Right lung (tissue), 5 donors: ENCODE data around the gene DGKB. TPM values are rescaled to one million over a fixed set of nuclear protein-coding genes. Genes with fewer than 3 reads are reported as not detected.
"Not testable (repeated sequence)": the region's sequence is repeated elsewhere in the genome, so short reads cannot be mapped to it uniquely, and the experiment has no call there.

Experiments used
- DNase-seq, 2 donors: peaks; one replicate each; pipeline ENCODE4 v3.0.0-alpha.2; 2013
- polyA plus RNA-seq, 5 donors: library from polyadenylated mRNA; unstranded; fragments of 120-200 nt; gene quantifications; one replicate each; pipeline versions ENCODE4 v1.2.1 to v1.2.3, GENCODE V29; 2013; ENCODE audit warnings: inconsistent platforms in 1 of 5, low replicate concordance in 1 of 5; ENCODE audit not compliant: insufficient read length in 5 of 5, insufficient read depth in 1 of 5

DGKB gene
- polyA plus RNA-seq, 5 donors = 0.19 to 0.26 (median 0.25) TPM

DNA sequence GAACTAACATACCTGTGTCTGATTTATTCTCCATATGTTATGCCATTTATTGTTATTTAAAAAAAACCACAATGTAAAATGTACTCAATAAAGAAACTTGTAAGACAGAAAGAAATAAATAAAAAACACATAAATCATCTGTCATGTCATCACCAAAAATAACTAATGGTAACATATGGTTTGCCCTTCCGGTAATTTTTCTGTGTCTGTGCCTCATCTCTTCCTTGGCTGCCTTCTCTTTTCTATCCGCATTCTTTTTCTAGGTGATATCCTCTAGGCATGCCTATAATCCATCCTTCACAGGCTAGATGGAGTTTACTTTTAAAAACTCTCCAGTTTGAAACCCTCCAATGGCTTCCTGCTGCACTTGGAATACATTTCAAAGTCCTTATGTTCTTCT is 609.1 kb downstream of the DGKB start:
- DNase-seq = no peak

DNA sequence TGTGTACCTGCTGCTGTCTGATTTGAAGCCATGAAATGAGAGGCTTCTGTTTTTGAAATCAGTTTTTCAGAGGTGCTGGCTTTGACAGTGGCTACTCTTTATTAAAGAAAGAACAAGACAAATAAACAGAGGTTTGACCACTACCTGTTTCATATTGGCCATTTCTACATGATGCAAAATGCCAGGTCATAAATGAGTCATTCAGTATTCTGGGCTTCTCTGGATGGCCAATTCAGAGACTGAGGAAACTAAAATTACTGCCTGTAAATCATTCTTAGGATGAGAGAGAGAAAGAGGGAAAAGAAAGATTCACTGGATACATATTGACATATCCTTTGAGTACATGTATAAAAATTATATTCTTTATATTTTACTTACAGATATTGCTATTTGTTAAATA is 609.8 kb downstream of the DGKB start:
- no peak for DNase-seq

DNA sequence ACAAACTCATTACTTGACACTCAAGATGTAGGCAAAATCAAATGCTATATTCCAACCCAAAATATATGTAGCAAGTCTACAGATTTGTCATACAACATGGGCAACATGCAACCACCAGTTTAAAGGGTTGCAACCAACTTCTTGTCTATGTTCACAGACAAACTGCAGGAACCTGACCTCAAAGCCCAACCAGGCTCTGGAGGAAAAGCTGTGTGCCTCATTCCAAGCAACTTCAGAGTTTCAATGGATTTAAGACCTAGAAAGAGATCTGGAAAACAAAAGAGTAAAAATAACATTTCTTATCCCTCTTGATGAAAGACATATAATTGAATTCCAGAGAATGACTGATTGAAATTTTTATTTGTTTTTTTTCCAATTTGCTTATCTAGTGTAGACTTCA is 612.6 kb downstream of the DGKB start:
- DNase-seq = no peak

DNA sequence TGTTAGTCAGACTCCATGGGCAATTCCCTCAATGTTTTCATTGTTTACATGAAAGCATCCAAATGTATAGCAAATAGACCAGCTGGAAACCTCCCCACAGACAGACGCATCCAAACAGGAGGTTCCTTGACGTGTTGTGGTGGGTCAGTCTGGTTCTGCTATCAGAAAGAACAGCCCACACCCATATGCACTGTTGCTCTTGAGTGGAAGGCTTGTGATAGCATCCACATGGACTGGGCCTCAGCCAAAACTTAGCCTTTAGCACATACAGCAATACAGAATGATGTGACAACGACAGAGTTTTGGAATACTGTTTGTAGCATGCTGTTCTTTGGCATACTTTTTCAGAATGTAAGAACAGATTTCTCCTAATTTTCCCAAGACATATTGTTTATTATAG is 613.9 kb downstream of the DGKB start:
- DNase-seq = peak; percentile 75 to 82

DNA sequence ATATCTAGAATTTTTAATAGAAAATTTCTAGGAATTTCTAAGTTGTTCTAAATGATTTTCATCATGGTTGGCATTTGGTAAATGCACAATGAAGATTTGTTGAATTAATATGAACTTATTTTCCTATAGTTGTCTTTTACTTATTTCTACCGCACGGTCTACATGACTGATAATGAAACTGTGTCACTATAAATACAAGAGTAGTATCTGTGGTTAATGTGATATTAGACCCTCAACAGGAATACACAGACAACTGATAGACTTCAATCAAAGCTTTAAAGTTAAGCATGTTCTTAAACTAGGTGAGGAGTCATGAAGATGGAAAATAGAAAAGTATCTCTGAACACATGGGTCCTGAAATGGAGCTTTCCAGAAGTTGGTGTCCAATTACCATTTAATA is 615.2 kb downstream of the DGKB start:
- DNase-seq = no peak

DNA sequence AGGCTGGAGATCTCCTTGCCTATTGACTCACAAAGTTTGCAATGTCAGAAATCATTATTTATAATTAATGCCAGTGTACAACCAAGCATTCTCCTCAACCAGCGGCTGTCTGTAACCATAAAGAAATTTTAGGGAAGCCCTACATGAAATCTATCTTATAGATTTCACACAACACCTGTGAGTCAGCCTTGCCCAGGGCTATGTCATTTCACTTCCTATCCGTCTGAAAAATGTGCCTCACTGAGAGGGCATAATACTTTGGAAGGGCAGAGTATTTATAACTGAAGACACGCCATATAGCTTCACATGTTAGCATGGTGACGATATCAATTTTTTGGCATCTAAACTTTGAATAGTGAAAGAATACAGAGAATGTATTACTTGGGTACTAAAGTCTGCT is 616.5 kb downstream of the DGKB start:
- DNase-seq = no peak

DNA sequence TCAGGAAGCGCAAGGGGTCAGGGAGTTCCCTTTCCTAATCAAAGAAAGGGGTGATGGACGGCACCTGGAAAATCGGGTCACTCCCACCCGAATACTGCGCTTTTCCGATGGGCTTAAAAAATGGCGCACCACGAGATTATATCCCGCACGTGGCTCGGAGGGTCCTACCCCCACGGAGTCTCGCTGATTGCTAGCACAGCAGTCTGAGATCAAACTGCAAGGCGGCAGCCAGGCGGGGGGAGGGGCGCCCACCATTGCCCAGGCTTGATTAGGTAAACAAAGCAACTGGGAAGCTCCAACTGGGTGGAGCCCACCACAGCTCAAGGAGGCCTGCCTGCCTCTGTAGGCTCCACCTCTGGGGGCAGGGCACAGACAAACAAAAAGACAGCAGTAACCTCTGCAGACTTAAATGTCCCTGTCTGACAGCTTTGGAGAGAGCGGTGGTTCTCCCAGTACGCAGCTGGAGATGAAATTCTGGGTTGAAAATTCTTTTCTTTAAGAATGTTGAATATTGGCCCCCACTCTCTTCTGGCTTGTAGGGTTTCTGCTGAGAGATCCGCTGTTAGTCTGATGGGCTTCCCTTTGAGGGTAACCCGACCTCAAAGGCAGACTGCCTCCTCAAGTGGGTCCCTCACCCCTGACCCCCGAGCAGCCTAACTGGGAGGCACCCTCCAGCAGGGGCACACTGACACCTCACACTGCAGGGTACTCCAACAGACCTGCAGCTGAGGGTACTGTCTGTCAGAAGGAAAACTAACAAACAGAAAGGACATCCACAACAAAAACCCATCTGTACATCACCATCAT is 623.3 kb downstream of the DGKB start:
- DNase-seq = not testable (repeated sequence)

DNA sequence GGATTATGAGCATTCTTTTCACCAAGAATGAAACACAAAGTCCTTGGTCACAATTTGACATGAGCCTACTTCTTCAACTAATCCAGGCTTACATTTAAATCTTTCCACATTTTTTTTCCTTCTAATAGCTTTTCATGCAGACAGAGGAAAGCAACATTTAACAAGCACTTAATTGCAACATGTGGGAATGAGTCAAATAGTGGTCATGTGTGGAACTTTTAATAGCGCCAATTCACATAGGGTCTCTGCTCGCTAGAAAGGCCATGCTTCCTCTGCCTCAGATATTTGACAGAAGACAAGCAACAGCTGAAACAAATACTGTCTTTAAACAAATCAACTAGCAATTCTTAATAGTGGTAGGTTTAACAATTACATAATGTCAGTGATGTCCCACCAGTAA is 627.2 kb downstream of the DGKB start:
- peak; percentile 57 to 68 for DNase-seq

DNA sequence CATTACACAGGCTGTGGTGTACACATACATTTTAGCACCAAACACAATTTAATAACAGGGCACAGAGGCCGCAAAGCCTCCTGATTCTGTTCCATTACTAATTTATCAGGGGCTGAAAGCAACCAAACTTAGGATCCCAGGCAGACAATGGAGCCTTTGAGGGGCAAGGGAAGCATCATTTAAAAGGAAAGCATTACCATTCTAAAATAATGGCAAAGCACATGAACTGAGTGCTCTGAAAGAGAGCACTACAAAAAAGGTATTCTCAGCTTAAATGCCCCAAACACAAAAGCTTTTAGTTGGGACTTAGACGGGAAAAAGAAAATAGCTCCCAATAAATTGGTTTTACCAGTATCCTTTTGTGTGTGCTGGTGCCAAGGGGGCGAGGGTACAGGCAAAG is 631.1 kb downstream of the DGKB start:
- no peak for DNase-seq

DNA sequence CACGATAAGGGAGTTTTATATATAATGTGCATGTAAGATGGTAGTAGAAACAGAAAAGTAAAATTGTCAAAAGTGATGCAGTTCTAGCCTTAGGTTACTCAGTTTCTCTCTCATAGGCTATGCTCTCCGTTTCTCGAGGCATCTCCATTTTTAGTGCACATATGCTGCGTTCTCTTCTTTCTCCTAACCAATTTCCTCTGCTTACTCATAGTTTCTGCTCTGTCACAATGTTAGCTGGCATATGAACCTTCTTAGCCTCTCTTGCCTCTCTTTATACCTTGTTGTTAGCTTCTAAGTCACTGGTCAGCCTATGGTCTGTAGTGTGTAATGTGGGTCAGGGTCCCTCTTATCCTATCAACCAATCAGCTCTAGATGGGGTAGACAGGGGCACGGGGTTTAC is 632.5 kb downstream of the DGKB start:
- no peak for DNase-seq

DNA sequence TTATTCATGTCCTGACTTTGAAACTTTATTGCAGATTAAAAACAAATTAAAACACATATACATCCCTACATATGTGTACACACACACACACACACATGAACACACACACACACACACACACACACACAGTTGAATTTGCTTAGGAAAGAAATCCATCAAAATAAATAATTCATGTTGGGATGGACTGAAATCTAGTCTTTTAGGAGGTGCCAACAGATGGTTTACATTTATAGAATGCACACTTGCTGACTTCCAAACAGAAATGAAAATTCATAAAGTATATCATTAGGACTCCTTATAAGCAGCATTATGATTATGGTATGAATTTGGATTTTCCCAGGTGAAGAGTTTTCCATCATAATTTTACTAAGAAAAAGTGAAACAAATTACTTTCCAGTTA is 642.5 kb downstream of the DGKB start:
- DNase-seq = no peak

DNA sequence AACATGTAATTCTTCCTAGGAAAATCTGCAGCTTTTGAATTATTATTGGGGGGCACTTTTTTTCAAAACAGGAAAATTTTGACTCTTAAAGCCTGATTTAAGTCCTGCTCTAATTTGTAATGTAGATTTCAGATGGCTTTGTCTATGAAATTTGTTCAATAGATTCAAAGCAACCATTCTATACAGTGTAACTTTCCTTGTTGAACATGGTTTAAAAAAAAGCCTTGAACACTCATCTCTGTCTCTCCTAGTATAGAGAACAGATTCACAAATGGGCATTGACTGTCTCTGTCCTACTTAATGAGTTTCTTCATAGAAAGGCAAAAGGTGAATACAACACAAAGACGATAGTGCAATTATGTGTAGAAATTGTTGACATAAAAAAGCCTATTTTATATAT is 643.7 kb downstream of the DGKB start:
- no peak for DNase-seq

DNA sequence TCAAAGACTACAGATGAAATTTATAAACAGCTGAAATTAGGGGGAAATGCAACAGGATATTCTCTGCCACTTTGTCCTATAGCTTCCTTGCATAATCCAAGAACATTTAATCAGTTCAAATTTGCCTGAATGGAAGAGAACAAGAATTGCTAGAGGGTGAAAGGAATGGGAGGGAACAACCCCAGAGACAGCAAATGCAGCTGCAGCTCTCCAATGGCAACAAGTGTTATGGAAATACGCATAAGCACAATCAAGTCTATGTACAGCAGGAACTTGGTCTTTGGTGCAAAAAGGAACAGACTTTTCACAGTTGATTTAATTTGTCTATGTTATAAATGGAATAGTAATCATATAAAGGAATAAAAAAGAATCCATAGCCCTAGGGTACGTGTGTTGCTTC is 644.1 kb downstream of the DGKB start:
- no peak for DNase-seq

DNA sequence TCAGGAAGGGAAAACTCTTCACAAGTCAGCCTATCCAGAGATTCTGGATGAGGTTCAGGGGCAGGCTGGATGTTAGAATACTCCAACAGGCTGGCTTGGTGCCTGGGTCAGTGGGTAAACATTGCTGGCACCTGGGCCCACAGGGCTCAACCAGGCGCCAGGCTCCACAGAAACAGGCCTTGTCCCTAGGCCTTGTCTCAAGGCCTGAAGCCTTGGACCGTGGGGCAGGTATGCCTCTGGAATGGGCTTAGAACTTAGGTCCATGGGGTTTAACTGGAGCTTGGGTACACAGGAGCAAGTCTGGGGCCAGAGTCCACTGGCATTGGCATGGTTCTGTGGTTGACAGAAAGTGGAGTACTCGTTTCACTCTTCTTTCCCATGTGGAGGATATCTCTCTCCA is 650.1 kb downstream of the DGKB start:
- DNase-seq = no peak

DNA sequence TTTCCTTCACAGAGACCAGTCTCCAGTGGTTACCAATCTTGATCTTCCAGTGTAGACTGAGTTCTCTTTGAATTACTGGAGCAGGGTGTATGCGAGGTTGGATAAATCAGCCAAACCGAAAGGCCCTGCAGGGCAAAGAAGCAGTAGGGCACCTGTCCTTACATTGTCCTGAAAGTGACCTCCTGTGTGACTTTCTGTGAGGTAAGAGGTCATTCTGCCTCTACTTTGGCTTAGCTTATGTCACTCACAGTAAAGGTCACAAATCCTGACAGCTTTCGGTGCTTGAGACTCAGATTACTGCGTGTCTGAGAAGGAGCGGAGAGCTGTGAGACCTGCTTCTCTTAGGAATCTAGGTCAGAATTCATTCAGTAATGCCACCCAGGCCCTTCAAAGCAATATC is 660.4 kb downstream of the DGKB start:
- DNase-seq = no peak

DNA sequence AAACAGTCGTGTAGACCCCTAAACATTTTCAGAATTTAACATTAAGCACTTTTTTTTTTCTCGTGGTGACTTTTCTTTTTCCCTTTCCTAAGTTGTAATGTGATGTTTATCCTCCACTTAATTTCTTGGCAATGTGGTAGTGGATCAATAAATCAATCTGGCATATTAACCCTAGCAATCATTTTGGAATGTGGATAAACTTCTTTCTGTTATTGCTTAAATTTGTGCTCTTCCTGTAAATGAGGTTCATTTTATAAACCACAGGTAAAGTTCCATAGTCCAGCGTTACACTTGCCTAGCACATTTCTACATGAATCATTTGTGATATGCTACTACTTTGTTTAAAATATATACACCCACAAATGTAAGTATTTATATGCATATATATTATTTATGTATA is 665.7 kb downstream of the DGKB start:
- no peak for DNase-seq

DNA sequence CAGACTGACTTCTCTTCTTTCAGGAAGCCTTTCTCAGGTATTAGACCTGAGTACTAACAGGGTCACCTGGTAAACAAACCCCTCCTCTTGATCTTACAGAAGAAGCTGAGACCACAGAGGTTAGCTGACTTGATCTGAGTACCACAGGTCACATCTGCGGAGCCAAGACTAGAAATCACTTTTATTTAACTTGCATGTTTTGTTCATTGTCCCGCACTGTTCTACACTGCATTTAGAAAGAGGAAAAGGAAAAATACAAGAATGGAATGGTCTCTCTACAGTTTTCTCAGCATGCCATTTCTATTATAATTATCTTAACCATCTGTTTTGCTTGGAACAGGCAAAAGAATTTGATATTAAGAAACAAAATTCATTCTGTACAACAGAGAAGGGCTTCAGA is 667.5 kb downstream of the DGKB start:
- DNase-seq = no peak

DNA sequence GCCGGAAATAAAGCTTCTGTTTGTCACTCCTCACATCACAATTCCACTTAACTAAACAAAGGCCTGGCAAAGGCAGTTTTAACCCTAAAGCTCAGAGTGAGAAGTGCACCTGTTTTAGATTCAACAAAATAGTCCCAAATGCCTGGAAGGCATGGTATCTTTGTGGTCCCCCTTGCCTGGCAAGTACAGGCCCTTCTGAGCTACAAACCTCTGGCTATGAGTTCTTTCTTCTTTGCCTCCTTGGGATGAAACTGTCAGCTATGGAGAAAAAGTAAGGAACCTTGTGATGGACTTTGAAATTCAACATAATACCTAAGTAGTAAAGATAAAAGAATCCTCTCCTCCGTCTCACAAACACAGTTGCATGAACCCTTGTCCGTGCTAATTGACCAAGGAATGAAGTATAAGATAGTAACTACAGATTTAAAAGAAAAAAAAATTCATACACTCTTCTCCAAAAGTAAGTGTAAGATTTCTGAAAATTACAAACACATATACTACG is 668.6 kb downstream of the DGKB start:
- no peak for DNase-seq

DNA sequence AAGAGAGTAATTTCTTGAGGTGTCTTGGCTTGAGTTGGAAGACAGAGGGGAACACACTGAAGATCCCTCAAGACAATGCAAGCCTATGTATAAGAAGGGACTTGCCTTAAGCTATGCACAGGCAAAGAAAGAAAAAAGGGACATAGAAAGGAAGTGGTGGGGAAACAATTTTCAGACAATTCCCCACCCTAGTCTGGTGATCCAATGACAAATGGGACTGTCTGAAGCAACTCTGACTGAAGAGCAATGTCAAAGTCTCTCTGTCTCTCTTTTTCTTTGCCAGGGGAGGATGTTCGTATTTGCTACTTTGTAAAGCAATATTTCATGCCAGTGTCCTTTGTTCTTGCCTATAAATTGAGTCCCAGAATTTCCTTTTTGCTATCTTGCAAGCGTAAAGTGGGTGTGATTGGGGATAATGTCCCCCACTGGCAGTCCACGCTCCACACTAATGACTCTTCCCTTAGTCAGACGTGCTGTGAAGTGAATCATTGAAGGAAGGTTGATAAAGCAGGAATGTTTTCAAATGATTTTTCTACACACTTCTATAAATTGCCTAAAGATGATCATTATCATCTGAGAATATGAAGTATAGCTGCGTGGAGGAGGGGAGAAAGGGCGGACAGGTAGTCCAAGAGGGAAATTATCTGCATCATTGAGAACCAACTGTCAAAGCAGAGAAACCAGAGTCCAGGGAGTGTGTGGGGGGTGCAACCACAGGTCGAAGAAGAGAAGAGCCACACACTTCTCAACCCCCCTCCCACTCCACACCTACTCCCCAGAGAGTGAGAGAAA is 669.3 kb downstream of the DGKB start:
- no peak for DNase-seq

DNA sequence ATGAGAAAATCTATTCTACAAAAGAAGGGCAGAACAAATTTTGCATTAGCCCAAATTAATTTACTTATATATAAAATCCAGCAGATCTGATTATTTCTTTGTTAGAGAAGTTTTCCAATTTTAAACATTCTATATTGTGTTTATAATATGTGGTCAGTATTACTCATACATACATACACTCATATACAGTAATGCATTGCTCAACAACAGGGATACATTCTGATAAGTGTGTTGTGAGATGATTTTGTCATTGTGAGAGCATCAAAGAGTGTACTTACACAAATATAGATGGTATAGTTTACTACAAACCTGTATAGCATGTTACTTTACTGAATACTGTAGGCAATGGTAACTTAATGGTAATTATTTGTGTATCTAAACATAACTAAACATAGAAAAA is 673.5 kb downstream of the DGKB start:
- no peak for DNase-seq

DNA sequence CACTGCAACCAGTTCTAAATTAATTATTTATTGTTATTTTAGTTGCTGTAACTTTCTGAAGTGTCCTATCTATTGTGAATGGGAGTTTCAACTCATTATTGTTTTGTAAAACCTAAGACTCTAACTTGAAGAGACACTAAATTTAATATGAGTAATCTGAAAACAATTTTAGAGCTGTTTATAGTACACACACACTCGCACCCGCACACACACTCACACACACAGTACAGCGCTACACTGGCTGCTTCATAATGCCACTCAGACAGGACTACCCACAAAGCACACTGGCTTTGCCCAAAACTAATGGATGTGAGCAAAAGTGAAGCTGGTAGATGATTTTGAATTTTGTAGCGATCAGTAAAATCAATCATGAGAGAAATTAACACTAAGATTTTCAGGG is 674.2 kb downstream of the DGKB start:
- no peak for DNase-seq

DNA sequence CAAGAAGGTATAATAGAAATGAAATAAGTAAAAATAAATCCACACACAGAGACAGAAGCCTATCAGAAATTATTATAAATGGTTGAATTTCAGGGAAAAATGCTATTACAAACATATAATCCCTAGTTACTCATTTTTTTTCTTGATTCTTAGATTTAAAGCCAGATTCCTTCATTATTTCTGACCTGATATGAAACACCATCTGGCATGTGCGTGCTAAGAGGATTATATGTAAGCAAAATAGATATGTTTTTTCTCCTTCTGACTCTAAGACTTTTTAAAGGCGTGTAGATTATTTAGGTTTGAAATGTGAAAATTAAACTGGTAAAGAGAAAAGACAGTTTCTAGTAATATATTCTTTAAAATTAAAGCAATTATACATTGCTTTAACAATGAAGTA is 676.4 kb downstream of the DGKB start:
- no peak for DNase-seq

DNA sequence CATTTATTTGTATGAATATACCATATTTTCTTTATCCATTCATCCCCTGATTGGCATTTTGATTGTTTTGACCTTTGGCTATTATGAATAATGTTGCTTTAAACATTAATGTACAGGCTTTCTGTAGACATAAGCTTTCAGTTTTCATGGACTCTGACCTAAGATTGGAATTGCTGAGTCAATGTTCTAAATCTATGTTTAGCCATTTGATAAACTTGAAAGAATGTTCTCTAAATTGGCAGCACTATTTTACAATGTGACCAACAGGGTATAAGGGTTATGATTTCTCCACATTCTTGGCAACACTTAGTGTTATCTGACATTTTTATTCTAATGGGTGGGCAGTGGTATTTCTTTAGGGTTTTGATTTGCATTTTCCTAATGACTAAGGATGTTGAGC is 683.4 kb downstream of the DGKB start:
- no peak for DNase-seq
